Cerebellar cortex (tissue), 1 donor: ENCODE measurements around the gene ABL2.
A peak's percentile ranks its signal among the peaks of the same experiment; 100 is the strongest.

Source experiments
- DNase-seq: peaks from one replicate; pipeline ENCODE4 v3.0.0-alpha.2; 2015; ENCODE audit warnings: low spot score

Gene ABL2

DNA sequence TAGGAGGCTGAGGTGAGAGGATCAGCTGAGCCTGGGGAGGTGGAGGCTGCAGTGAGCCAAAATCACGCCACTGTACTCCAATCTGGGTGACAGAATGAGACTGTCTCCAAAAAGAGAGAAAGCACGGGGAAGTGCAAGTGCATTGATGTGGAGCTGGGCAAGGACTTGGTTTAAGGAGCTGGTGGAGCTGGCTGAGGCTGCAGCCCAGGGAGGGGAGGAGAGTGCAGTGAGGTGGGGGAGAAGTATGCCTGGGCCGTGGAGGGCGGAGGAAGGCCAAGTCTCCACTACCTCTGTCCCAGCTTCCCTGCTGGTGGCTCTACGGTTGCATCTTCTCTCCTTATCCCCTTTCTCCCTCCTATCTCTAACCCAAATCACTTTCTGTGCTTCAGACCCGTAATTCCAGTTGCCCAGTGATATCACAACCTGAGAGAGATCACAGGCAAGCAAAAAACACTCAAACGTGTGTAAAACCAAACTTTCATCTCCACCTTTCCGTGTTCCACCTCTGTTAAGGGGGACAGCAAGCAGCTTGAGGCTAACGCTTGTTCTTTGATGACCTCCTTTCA, 136.5 kb downstream of the ABL2 start:
- DNase-seq, result no peak

GRCh38 chr1:179091691-179092165, 137.7 kb downstream of the ABL2 start:
- DNase-seq, result peak; percentile 58

DNA sequence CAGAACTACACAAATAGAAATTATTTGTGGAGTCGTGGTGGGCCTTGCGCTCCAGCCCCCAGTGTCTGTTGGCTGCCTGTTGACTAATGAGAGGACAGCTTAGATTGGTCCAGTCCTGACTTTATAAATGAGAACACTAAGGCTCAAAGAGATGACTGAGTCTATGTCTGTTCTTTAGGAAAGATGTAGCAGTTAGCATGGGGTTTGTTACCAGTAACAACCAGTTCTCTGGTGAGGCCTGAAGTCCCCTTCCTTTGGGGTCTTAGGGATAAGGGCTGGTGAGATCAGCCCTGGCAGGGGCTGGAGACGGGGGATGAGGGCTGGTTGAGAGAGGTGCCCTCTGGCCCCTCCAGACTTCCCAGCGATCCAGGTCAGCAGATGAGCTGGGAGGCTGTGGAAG, 138.6 kb downstream of the ABL2 start:
- DNase-seq, result no peak

GRCh38 chr1:179090522-179090921, 139.0 kb downstream of the ABL2 start:
- no peak for DNase-seq

GRCh38 chr1:179089827-179090482, 139.5 kb downstream of the ABL2 start:
- no peak for DNase-seq

GRCh38 chr1:179087665-179088064, 141.8 kb downstream of the ABL2 start:
- DNase-seq, result no peak

GRCh38 chr1:179083533-179083932, 145.9 kb downstream of the ABL2 start:
- no peak for DNase-seq

- no peak for DNase-seq
These were observed 146.5 kb downstream of the ABL2 start for GRCh38 chr1:179082999-179083335.

- peak; percentile 44 for DNase-seq
These were observed 147.0 kb downstream of the ABL2 start for GRCh38 chr1:179082333-179082998.

- DNase-seq, result peak; percentile 83
These were observed 147.7 kb downstream of the ABL2 start, which contains the start of gene TOR3A for GRCh38 chr1:179081687-179082332. TSS of gene TOR3A (plus strand) at chr1:179082070. CDS start at chr1:179082129, 59 bp downstream.

DNA sequence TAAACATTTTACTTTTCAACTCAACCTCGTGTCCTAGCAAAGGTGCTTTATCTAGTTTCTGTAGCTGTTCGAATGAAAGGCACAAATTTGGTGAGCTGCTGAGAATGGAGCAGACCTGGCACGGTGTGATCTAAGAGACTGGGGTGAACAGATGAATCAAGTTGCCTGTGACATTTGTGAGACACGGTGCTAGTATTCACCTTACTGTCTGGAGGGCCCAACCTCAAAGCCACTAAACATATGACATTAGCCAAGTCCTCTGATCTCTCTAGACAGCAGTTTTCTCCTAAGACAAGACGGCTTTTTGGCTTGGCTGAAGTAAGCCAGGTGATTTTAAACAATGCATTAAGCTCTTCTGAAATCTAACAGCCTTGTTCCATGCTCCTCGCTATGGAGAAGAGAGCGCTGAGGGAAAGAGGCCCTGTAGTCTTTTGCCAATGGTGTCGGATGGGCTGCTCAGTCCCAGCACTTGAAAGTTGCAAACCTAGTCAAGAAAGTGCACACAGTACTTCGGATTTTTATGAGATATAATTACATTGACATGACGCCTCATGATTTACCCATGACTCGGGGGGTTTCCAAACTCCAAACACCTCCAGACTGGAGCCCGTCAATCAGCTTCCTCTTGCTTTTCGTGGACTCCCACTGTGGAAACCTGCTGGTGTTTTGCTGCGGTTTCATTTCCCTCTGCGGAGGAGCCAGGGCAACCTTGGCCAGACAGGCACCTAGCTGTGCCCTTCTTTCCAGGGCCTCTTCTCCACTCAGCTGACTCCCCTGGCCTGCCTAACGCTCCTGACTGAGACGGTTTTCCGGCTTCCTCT, 148.4 kb downstream of the ABL2 start:
- peak; percentile 20 for DNase-seq

DNA sequence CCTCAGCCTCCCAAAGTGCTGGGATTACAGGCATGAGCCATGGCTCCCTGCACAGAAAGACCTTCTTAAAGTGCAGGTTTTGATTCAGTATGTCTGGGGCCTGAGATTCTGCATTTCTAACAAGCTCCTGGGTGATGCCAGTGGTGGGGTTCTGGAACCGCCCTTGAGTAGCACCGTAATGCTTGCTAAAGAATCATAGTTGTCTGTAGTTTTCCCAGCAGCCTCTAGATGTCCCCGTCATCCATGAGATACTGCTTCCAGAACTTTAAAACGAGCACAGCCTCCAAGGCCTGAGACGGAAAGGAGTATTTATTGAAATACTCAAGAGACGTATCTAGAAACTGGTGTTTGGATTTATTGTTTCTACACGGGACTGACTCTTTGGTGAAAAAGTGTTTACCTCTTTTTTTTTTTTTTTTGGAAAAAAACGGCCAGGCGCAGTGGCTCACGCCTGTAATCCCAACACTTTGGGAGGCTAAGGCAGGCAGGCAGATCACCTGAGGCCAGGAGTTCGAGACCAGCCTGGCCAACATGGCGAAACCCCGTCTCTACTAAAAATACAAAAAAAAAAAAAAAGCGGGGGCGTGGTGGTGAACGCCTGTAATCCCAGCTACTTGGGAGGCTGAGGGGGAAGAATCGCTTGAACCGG, 150.2 kb downstream of the ABL2 start:
- DNase-seq, result peak; percentile 87

GRCh38 chr1:179077396-179077795, 152.1 kb downstream of the ABL2 start:
- no peak for DNase-seq

- DNase-seq, result no peak
These were observed 163.0 kb downstream of the ABL2 start for GRCh38 chr1:179066471-179066870.

DNA sequence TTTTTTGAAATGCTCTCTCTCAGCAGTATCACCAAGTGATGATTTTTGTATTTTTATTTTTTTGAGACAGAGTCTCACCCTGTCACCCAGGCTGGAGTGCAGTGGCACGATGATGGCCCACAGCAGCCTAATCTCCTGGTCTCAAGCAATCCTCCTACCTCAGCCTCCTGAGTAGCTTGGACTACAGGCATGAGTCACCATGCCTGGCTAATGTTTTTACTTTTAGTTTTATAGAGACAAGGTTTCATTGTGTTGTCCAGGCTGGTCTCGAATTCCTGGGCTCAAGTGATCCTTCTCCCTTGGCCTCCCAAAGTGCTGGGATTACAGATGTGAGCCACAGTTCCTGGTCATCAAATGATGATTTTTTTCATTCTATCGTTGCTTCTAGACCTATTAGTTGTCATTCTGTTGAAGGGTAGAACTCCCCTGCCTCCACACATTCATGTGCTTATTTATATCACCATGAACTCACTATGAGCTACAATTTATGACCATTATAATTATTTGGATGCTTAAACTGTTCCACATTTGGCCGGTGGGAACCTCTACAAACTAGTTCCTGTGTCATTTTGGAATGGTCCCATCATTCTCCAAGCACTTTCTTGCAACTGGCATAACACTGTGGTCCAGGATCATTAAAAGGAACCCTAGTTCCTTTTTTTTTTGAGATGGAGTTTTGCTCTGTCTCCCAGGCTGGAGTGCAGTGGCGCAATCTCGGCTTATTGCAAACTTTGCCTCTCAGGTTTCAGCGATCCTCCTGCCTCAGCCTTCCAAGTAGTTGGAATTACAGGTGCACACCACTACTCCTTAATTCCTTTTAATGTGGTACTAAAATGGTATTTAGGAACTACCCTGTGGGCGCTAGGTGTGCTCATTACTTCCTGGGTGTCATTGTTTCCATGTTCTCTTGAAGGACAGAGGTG, 167.9 kb downstream of the ABL2 start:
- no peak for DNase-seq

- DNase-seq, result no peak
These were observed 170.7 kb downstream of the ABL2 start for GRCh38 chr1:179058487-179059483.

- DNase-seq, result no peak
These were observed 173.5 kb downstream of the ABL2 start for GRCh38 chr1:179055937-179056336.

DNA sequence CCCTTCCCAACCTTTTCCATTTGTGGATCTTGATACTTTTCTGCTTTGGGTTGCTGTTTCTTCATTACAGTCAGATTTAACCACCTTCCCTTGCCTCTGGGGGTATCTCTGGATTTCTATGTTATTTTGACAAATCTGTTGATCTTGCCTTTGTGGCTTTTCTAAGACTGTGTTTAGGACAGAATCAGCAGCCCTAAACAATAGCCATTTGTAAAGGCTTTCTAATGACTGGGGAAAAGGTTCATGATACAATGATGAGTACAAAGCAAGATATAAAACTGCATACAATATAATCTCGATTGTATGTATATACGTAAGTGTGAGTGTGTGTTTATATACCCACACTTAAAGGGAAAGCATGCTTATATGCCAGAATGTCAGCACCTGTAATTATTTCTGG, 176.0 kb downstream of the ABL2 start:
- no peak for DNase-seq

GRCh38 chr1:179052776-179053175, 176.7 kb downstream of the ABL2 start:
- no peak for DNase-seq
